ENCODE results near the gene HRAS. TPM values are rescaled to one million over a fixed set of nuclear protein-coding genes. Genes with fewer than 3 reads are reported as not detected.

The HRAS gene
- total RNA-seq, 1 donor from 2014 or later: 41.5 TPM

- H3K27me3 Mint-ChIP-seq (ENCODE audit: low read depth): no peaks in the 10 kb centered on the region
- no peak for DNase-seq (ENCODE audit: low spot score in 2 of 2, unreplicated experiment in 2 of 2)
- no peak for TF ChIP-seq CTCF (IDR thresholded peaks at IDR 0.05; ENCODE audit: unreplicated experiment)
- no peaks in the 10 kb centered on the region for H3K4me1 Mint-ChIP-seq
- H3K9me3 Mint-ChIP-seq: peaks cover 2% of the 10 kb centered on the region
- H3K4me3 Mint-ChIP-seq: no peak overlapping the region
- H3K36me3 Mint-ChIP-seq: peaks cover 22% of the 10 kb centered on the region
- no peak overlapping the region for H3K27ac Mint-ChIP-seq
These were observed 42.7 kb downstream of the HRAS start for GRCh38 chr11:492427-493226.

- no peak overlapping the region for H3K27ac Mint-ChIP-seq
- H3K9me3 Mint-ChIP-seq: no peaks in the 10 kb centered on the region
- H3K4me3 Mint-ChIP-seq: no peak overlapping the region
- no peaks in the 10 kb centered on the region for H3K27me3 Mint-ChIP-seq (ENCODE audit: low read depth)
- no peaks in the 10 kb centered on the region for H3K4me1 Mint-ChIP-seq
- no peak for TF ChIP-seq CTCF (IDR thresholded peaks at IDR 0.05; ENCODE audit: unreplicated experiment)
- no peak for DNase-seq (ENCODE audit: low spot score in 2 of 2, unreplicated experiment in 2 of 2)
- H3K36me3 Mint-ChIP-seq: peaks cover 15% of the 10 kb centered on the region
These were observed 44.0 kb downstream of the HRAS start for GRCh38 chr11:491358-491757.

GRCh38 chr11:490930-491260 is 44.5 kb downstream of the HRAS start:
- H3K27me3 Mint-ChIP-seq (ENCODE audit: low read depth): no peaks in the 10 kb centered on the region
- H3K27ac Mint-ChIP-seq: no peak overlapping the region
- TF ChIP-seq CTCF (IDR thresholded peaks at IDR 0.05; ENCODE audit: unreplicated experiment): no peak
- peaks cover 13% of the 10 kb centered on the region for H3K36me3 Mint-ChIP-seq
- no peaks in the 10 kb centered on the region for H3K9me3 Mint-ChIP-seq
- no peak overlapping the region for H3K4me3 Mint-ChIP-seq
- H3K4me1 Mint-ChIP-seq: no peaks in the 10 kb centered on the region
- DNase-seq (ENCODE audit: low spot score in 2 of 2, unreplicated experiment in 2 of 2): no peak

- Mint-ChIP-seq H3K27ac (no peak overlapping the region), H3K27me3 (ENCODE audit: low read depth) (no peaks in the 10 kb centered on the region), H3K9me3 (no peaks in the 10 kb centered on the region), H3K4me1 (no peaks in the 10 kb centered on the region), H3K4me3 (no peak overlapping the region), H3K36me3 (peaks cover 11% of the 10 kb centered on the region)
- no peak for TF ChIP-seq CTCF (IDR thresholded peaks at IDR 0.05; ENCODE audit: unreplicated experiment)
- DNase-seq (ENCODE audit: low spot score in 2 of 2, unreplicated experiment in 2 of 2): no peak
These were observed 45.0 kb downstream of the HRAS start for GRCh38 chr11:490186-490929.

- H3K27ac Mint-ChIP-seq: no peak overlapping the region
- no peaks in the 10 kb centered on the region for H3K9me3 Mint-ChIP-seq
- H3K4me1 Mint-ChIP-seq: no peaks in the 10 kb centered on the region
- no peak overlapping the region for H3K4me3 Mint-ChIP-seq
- DNase-seq (ENCODE audit: low spot score in 2 of 2, unreplicated experiment in 2 of 2): no peak
- no peaks in the 10 kb centered on the region for H3K27me3 Mint-ChIP-seq (ENCODE audit: low read depth)
- no peak for TF ChIP-seq CTCF (IDR thresholded peaks at IDR 0.05; ENCODE audit: unreplicated experiment)
- H3K36me3 Mint-ChIP-seq: peaks cover 7% of the 10 kb centered on the region
These were observed 45.7 kb downstream of the HRAS start for GRCh38 chr11:489610-490185.
